Urinary bladder (tissue), 4 donors: ENCODE data around the gene PSTPIP2. TPM values are rescaled to one million over a fixed set of nuclear protein-coding genes. Genes with fewer than 3 reads are reported as not detected.
"Not testable (repeated sequence)": the region's sequence is repeated elsewhere in the genome, so short reads cannot be mapped to it uniquely, and the experiment has no call there.

Experiments
- DNase-seq: peaks from one replicate; pipeline ENCODE4 v3.0.0-alpha.2; 2015; ENCODE audit errors: extremely low spot score
- H3K27ac ChIP-seq: one replicate; pipeline ENCODE4 v1.5.1; 2013; ENCODE audit warnings: low read depth, mild to moderate bottlenecking, moderate library complexity
- H3K36me3 ChIP-seq: one replicate; pipeline ENCODE4 v1.6.1; 2013; ENCODE audit warnings: mild to moderate bottlenecking, moderate library complexity; ENCODE audit not compliant: insufficient read depth
- H3K4me1 ChIP-seq: one replicate; pipeline ENCODE4 v1.6.1; 2013; ENCODE audit warnings: mild to moderate bottlenecking, moderate library complexity; ENCODE audit not compliant: insufficient read depth
- H3K4me3 ChIP-seq: one replicate; pipeline ENCODE4 v1.5.1; 2013; ENCODE audit warnings: low read depth, low read length
- whole genome bisulfite sequencing: extraction: QIAGEN DNeasy Blood & Tissue Kit; methylation state at CpG from one replicate; pipeline ENCODE4 v1.1.7; 2013; 5-methylcytosine and 5-hydroxymethylcytosine counted together
- polyA plus RNA-seq: library from polyadenylated mRNA; stranded (reverse); fragments of 200-250 nt; gene quantifications from one replicate; pipeline ENCODE4 v1.2.3, GENCODE V29; 2013
- total RNA-seq: library from RNA; depleted of rRNA; stranded (reverse); fragments of >200 nt; gene quantifications from one replicate; pipeline ENCODE4 v1.2.3, GENCODE V29; 2014
- donor health status: healthy with polysubstance abuse.
- donor health status: healthy.

Gene PSTPIP2
- total and polyA plus RNA-seq, 2 donors = 4.7 to 7.2 TPM

DNA sequence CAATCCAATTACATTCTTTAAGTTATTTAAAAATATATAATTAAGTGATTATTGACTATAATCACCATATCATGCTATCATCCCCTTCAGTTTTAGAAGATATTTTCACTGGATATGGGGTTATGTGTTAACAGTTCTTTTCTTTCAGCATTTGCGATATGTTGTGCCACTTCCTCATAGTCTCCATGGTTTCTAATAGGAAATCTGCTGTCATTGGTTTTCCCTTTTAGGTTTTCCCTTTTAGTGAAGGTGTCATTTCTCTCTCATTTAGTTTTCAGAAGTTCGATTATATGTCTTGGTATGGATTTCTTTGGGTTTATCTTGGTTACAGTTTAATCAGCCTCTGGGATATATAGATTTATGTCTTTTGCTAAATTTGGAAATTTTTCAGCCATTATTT is 70.2 kb downstream of the PSTPIP2 start:
- H3K4me3 ChIP-seq = no peak overlapping the region
- H3K27ac ChIP-seq = no peak overlapping the region
- no peaks in the 10 kb centered on the region for H3K36me3 ChIP-seq
- H3K4me1 ChIP-seq = no peaks in the 10 kb centered on the region
- 94% methylated on average over 2 of the region's 2 CpGs for WGBS
- DNase-seq = no peak

GRCh38 chr18:46001074-46001473 is 71.0 kb downstream of the PSTPIP2 start:
- Histone ChIP-seq H3K4me1 (no peaks in the 10 kb centered on the region), H3K27ac (no peak overlapping the region), H3K4me3 (no peak overlapping the region), H3K36me3 (no peaks in the 10 kb centered on the region)
- WGBS = 74% methylated on average over 1 of the region's 1 CpG
- no peak for DNase-seq

GRCh38 chr18:45999536-45999935 is 72.5 kb downstream of the PSTPIP2 start:
- no peak overlapping the region for H3K4me3 ChIP-seq
- peaks cover 1% of the 10 kb centered on the region for H3K36me3 ChIP-seq
- no peak overlapping the region for H3K27ac ChIP-seq
- H3K4me1 ChIP-seq = no peaks in the 10 kb centered on the region
- no peak for DNase-seq
- WGBS = 87% methylated on average over 3 of the region's 3 CpGs

DNA sequence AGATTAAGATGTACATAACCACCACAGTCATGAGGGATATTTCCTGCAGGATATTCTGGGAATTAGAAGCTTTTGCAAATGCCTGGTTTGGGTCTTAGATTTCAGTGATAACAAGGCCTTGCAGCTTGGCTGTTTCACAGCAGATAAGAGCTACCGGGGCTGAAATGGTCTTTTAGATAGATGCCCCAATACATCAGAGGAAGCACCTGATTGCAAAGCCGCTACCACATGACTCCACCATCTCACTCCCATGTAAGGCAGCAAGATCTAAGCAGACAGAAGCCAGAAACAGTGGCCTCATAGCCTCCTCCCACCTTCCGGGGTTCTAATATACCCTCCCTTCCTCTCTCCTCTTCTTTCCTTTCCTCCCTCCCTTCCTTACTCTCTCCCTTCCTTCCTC is 73.8 kb downstream of the PSTPIP2 start:
- Histone ChIP-seq H3K27ac (no peak overlapping the region), H3K4me3 (no peak overlapping the region), H3K36me3 (peaks cover 1% of the 10 kb centered on the region), H3K4me1 (no peaks in the 10 kb centered on the region)
- DNase-seq = no peak
- WGBS = 60% methylated on average over 3 of the region's 3 CpGs

DNA sequence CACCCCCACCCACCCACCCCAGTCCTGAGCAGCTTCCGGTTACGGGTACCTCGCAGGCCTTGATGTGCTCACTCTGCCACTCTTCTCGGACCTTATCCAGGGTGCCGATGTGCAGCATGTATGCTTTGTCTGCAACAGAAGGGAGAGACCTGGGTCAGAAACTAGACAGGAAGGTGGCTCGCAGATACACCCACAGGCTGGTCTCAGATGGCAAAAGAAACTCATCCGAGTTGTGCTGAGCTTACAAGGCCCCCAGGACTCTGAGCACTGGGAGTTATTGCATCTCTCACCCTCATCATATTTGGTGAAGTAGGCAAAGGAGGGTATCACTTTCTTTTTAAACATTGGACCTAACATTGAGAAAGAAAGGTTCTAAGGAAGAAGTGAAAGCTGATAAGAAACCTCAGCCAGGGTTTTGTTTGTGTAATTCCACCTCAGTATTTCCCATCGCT is 74.3 kb downstream of the PSTPIP2 start:
- no peak for DNase-seq
- Histone ChIP-seq H3K4me3 (no peak overlapping the region), H3K27ac (no peak overlapping the region), H3K36me3 (peaks cover 1% of the 10 kb centered on the region), H3K4me1 (no peaks in the 10 kb centered on the region)
- WGBS = 71% methylated on average over 8 of the region's 8 CpGs

- Histone ChIP-seq H3K4me1 (no peaks in the 10 kb centered on the region), H3K36me3 (peaks cover 1% of the 10 kb centered on the region), H3K4me3 (no peak overlapping the region), H3K27ac (no peak overlapping the region)
- WGBS = 95% methylated on average over 3 of the region's 3 CpGs
- no peak for DNase-seq
These were observed 76.6 kb downstream of the PSTPIP2 start for GRCh38 chr18:45995461-45995860.

DNA sequence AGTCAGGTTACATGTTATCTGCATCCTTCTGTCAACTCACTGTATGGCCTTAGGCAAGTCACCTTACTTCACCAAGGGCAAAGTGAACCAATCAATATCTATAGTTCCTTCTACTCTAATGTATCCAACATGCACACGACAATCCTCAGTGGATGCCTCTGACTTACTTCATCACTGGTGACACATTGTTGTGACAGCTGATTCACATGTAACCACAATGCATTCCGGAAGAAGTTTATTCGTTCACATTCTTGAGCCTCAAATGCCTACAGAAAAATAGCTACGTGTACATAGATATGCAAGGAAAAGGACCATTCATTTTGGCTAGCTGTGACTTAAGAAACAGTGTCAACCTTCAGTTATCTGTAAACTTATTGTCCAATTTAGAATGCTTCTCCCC is 78.6 kb downstream of the PSTPIP2 start:
- WGBS = 72% methylated on average over 4 of the region's 4 CpGs
- Histone ChIP-seq H3K4me1 (no peaks in the 10 kb centered on the region), H3K27ac (no peak overlapping the region), H3K36me3 (peaks cover 1% of the 10 kb centered on the region), H3K4me3 (no peak overlapping the region)
- no peak for DNase-seq

GRCh38 chr18:45992527-45992926 is 79.5 kb downstream of the PSTPIP2 start:
- H3K4me1 ChIP-seq, DNase-seq, H3K36me3 ChIP-seq, H3K27ac ChIP-seq, H3K4me3 ChIP-seq: not testable (repeated sequence)
- WGBS = 85% methylated on average over 6 of the region's 6 CpGs

DNA sequence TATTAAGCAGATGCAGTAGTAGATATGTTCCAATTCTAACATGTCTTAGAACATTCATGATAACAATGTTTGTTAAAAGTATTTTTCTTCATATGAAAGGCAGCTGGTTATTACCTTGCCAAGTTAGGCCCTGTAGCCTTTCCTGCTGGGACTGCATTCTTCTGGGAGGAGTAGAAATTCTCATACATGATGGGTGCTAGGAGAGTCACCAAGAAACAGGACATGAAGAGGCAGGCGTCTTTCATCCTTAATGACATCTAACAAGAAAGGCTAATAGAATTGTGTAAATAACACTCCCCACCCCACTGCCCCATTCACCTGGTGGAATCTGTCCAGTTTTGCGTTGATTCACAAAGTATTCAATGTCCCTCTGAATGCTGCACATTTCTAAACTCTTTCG is 80.3 kb downstream of the PSTPIP2 start:
- no peak overlapping the region for H3K27ac ChIP-seq
- peaks cover 1% of the 10 kb centered on the region for H3K36me3 ChIP-seq
- WGBS = 90% methylated on average over 3 of the region's 3 CpGs
- no peak for DNase-seq
- H3K4me3 ChIP-seq = no peak overlapping the region
- no peaks in the 10 kb centered on the region for H3K4me1 ChIP-seq

- WGBS = 89% methylated on average over 4 of the region's 4 CpGs
- no peak for DNase-seq
- Histone ChIP-seq H3K27ac (no peak overlapping the region), H3K4me1 (no peaks in the 10 kb centered on the region), H3K36me3 (no peaks in the 10 kb centered on the region), H3K4me3 (no peak overlapping the region)
These were observed 87.4 kb downstream of the PSTPIP2 start for GRCh38 chr18:45984546-45985235.

GRCh38 chr18:45981821-45982220 is 90.2 kb downstream of the PSTPIP2 start:
- DNase-seq = no peak
- 59% methylated on average over 2 of the region's 2 CpGs for WGBS
- Histone ChIP-seq H3K27ac (no peak overlapping the region), H3K4me1 (no peaks in the 10 kb centered on the region), H3K36me3 (no peaks in the 10 kb centered on the region), H3K4me3 (no peak overlapping the region)

DNA sequence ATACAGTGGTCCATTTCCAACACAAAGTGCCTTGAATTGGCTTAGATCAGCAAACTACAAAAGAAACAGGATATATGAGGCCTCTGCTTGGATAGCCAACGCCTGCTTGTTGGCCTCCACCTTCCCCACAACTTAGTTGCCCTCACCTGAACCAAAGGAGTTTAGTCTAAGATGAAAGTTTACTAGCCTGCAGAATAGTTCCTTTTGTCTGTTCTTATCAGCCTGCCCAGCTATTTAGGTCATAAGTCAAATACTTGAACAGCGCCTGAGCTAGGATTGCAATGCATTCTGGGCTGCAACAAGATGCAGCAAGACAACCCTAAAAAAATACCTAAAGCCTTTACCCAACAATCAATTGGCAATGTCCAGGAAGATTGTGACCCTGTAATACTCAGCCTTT is 91.8 kb downstream of the PSTPIP2 start:
- H3K27ac ChIP-seq = no peak overlapping the region
- WGBS = 70% methylated on average over 2 of the region's 2 CpGs
- no peaks in the 10 kb centered on the region for H3K4me1 ChIP-seq
- no peak for DNase-seq
- H3K36me3 ChIP-seq = no peaks in the 10 kb centered on the region
- H3K4me3 ChIP-seq = no peak overlapping the region

DNA sequence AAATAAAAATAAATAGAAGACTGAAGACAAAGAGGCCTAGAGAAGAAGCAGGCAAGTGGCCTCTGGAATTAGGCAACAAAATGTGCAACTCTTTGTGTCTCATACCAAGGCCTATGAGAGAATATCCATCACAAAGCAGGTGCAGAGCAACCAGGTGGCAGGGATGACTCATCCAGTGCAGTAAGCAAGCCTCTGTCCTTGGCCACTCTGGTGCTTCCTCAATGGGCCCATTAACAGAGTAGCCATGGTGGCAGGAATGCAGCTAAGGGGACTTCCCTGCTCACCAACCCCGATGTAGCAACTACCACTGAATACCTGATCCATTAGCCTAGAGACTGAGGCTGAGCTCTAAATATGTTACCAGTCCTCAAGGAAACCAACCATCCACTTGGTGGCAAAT is 94.0 kb downstream of the PSTPIP2 start:
- H3K4me1 ChIP-seq = no peaks in the 10 kb centered on the region
- DNase-seq = no peak
- no peak overlapping the region for H3K4me3 ChIP-seq
- H3K27ac ChIP-seq = no peak overlapping the region
- H3K36me3 ChIP-seq = no peaks in the 10 kb centered on the region
- 94% methylated on average over 1 of the region's 1 CpG for WGBS

- H3K27ac ChIP-seq = no peak overlapping the region
- DNase-seq = no peak
- no peak overlapping the region for H3K4me3 ChIP-seq
- 76% methylated on average over 5 of the region's 5 CpGs for WGBS
- no peaks in the 10 kb centered on the region for H3K4me1 ChIP-seq
- H3K36me3 ChIP-seq = no peaks in the 10 kb centered on the region
These were observed 95.1 kb downstream of the PSTPIP2 start for GRCh38 chr18:45976974-45977373.

GRCh38 chr18:45976566-45976965 is 95.5 kb downstream of the PSTPIP2 start:
- no peak for DNase-seq
- Histone ChIP-seq H3K4me1 (no peaks in the 10 kb centered on the region), H3K27ac (no peak overlapping the region), H3K4me3 (no peak overlapping the region), H3K36me3 (no peaks in the 10 kb centered on the region)
- 20% methylated on average over 1 of the region's 1 CpG for WGBS
